ELF-1 (cell line): ENCODE results near the gene GLB1L.
"Not testable (repeated sequence)": the region's sequence is repeated elsewhere in the genome, so short reads cannot be mapped to it uniquely, and the experiment has no call there.

Experiments used
- DNase-seq: peaks from one replicate; pipeline ENCODE4 v3.0.0-alpha.2; 2016; ENCODE audit warnings: low read depth, low spot score

Gene GLB1L

DNA sequence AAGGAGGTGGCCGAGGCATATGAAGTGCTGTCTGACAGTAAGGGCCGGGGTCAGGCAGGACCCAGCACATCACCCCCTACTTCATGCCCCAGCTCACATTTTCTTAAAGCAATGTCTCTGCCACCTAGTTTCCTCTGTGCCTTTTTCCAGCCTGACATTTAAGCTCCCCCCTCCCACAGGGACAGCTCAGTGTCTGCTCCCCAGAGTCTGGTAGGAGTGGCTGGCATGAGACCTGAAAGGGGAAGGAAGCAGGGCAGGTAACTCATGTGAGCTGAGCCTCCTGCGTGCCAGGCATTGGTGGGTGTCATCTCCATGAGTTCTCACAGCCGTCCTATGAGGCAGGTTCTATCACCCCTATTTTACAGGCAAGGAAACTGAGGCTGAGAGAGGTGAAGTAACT is 35.4 kb upstream of the GLB1L start:
- DNase-seq, result no peak

DNA sequence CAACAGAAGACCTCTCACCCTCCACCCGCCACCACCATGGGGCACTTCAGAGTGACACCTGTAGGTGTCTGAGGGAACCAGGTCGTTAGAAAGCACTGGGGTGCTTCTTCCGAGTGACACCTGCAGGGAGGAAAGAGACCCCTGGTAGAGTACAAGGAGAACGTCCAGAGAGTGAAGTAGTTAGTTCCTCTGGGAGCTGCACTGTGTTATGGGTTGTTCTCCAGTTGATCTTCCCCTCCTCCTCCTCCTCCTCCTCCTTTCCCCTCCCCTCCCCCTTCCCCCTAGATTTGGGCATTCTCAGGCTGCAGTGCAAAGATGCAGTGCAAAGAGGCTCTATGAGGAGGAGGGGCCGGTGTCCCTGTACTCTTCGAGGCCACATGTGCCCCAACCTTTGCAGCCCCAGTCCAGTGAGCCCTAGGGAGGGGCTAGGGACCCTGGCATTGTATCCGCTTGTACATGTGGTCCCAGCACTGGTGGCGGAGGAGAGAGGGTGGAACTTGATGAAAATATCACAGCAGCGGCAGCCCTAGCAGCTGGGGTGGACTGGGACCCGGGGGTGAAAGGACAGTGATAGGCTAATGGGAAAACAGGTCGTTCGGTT is 34.8 kb upstream of the GLB1L start:
- DNase-seq, result no peak

DNA sequence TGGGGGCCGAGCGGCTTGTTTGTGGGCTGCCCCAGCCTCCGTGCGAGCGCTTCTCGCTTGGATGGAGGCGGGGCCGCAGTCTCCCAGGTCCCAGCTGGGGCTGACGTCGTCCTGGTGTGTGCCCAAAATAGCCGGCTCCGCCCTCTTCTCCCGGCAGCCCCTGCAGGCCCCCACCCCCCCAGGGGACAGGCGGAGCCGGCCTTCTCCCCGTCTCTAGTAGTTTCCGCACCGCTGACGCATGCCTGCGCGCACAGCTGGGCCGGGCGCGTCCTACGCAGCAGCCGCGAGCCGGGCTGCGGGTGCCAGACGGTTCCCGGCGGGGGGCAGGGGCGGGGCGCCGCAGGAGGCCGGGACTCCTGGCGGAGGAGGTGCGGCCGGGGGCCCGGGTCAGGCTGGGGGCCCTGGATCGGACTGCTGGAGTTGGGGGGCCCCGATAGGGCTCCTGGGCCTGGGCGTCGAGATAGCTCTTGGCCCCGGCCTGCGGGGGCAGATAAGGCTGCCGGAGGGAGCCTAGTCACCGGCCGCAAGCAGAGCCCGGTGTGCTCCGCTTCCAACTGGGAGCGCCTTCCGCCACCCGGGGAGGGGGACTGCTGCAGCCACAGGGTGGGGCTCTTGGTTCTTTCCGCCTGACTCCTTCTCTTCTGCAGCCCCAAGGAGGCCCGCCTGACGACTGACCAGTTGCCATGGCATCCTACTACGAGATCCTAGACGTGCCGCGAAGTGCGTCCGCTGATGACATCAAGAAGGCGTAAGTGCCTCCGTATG is 34.1 kb upstream of the GLB1L start, which contains the start of gene DNAJB2:
TSS of gene DNAJB2 (plus strand) at position 216 of the 765 bp plus-strand sequence. CDS start at position 684, 468 bp downstream.
- DNase-seq, result peak; percentile 98

DNA sequence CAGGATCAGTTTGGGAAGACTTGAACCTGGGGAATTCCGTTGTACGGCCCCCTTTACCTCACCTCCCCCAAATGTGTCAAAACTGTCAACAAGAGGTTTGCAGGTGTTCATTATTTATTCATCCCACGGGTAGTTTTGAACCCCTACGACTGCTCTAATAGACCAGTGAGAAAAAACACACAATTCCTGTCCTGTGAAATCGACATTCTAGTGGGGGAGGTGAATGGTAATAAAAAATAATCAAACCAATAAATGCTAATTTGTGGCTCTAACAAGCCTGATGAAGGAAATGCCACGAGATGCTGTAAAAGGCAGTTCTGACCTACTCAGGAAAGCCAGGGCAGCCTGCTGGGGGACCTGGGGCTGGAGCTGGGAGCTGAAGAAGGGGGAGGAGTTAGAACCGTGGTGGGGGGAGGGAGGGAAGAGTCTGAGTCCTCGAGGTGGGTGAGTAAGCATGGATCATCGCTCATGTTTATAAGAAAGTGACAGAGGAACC is 33.5 kb upstream of the GLB1L start:
- DNase-seq, result no peak

DNA sequence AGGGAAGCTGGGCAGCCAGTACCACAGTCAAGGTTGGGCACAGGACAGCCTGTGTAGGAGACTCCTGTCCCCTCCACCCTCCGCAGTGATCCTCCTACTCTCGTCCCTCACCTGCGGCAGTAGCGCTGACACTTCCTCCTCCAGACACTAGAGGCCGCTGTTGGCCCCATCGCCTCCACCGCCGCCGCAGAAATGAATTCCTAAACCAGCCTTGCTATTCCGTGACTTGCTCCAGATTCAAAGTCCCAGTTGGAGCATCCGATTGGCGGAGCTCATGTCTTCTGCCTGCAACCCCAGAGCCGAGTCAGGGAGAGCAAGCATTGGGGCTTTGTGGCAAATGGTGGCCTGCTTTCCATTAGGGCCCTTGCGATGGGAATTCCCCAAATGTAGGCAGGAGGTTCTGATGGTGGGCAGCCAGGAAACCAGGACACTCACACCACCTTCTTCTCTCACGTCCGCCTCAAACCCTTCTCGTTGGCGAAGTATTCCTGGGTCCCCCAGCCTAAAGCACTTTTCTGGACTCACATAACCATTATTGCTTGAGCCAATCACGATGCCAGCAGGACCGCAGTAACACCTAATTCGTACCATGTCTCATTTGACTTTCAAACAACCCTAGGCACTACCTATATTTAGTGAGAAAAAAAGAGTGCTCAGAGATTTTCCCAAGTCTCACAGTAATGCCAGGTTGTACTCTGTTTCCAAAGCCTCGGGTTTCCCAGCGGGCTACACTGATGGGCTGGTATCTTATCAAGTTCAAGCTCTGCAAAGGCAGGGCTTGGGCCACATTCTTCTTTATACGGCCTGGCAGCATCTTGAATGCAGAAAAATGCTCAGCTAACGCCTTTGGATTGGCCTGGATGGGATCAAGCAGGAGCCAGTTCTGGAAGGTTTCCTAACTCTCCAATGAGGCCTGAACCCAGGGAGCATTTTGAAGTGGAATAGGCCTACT is 32.7 kb upstream of the GLB1L start:
- peak; percentile 95 for DNase-seq

DNA sequence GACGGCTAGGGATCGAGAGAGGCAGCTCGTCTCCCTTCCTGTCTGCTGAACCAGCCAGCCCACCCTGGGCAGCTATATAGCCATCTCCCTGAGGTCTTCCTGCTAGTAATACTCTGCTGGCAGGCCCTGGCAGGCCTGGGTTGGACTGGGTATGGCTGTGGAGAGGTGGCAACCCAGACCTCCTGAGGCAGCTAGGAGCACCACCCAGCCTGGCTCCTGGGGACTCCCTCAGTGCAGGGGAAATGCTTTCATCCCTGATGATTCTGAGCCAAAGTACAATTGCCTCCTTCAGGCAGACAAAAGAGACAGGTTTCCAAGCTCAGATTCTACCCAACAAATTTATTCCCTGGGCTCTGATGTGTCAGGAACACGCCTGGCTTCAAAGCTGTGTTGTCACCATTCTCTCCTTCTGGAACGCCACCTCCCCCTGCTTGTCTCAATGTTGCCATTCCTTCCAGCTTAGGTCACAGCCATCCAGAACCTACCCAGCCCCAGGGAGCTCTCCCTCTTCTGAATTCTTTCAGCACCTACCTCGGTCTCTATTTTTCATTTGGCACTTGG is 29.2 kb upstream of the GLB1L start:
- peak; percentile 90 for DNase-seq

DNA sequence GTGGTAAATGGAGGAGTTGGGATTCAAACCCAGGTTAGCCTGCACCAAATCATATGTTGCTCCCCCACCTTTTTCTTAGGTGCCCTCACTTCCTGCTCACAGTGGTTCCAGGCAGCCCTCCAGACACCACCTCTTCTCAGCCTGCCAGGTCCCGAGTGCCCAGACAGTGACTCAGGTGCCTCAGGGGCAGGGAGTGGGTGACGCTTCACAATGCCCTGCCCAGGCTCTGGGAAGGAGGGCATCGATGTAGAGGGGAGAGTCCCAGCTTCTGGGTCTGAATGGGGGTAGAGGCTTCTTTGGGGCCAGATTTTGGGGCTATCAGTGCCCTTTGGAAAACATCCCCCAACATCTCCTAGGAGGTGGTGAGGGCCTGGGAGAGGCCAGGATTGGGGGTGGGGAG is 28.7 kb upstream of the GLB1L start:
- peak; percentile 51 for DNase-seq

DNA sequence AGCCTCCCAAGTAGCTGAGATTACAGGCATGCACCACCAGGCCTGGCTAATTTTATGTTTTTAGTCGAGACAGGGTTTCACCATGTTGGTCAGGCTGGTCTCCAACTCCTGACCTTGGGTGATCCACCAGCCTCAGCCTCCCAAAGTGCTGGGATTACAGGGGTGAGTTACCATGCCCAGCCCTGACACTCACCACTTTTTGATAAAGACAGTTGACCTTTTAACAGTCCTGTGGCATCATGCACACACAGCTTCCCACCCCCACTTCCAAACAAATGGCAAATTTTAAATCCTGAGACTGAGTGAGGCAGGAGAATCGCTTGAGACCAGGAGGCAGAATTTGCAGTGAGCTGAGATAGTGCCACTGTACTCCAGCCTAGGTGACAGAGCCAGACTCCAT is 27.8 kb upstream of the GLB1L start:
- no peak for DNase-seq

DNA sequence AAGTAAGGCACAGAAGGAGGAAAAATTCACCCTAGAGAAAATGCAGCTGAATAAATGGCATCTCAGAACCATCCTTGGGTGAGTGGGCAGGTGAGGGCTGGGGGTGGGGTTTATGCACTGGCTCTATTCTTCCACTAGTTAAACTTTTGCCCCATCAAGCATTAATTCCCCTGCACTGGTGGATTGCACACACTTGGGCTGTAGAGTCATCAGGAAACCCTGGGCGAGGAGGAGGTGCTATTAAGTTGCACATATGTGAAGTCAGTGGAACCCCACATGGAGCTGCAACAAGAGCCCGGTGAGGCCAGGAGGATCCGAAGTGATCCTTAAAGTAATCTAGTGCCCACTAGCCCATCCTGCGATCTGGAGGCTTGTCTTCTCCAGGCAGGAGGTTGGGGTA is 27.1 kb upstream of the GLB1L start:
- no peak for DNase-seq

DNA sequence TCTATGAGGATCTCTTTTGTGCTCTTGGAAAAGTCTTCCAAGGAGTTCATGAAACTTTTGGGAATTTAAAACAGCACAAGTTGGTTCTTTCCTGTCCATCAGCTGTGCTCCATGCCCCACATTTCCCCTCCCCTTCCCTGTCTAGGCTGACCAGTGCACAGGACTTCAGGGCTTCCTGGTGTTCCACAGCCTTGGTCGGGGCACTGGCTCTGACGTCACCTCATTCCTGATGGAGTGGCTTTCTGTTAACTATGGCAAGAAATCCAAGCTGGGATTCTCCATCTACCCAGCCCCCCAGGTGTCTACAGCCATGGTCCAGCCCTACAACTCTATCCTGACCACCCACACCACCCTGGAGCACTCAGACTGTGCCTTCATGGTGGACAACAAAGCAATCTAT is 25.8 kb upstream of the GLB1L start:
- no peak for DNase-seq

DNA sequence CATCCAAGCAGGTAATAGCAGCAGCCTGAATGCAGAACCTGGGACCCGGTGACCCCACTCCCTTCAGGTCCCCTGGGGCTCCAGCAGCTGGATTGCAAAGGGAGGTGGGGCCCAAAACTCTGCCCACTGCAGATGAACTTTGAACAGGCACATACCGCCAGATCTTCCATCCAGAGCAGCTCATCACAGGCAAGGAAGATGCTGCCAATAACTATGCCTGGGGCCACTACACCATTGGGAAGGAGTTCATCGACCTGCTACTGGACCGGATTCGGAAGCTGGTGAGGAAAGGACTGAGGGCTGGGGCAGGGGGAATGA is 24.8 kb upstream of the GLB1L start:
- DNase-seq, result no peak

DNA sequence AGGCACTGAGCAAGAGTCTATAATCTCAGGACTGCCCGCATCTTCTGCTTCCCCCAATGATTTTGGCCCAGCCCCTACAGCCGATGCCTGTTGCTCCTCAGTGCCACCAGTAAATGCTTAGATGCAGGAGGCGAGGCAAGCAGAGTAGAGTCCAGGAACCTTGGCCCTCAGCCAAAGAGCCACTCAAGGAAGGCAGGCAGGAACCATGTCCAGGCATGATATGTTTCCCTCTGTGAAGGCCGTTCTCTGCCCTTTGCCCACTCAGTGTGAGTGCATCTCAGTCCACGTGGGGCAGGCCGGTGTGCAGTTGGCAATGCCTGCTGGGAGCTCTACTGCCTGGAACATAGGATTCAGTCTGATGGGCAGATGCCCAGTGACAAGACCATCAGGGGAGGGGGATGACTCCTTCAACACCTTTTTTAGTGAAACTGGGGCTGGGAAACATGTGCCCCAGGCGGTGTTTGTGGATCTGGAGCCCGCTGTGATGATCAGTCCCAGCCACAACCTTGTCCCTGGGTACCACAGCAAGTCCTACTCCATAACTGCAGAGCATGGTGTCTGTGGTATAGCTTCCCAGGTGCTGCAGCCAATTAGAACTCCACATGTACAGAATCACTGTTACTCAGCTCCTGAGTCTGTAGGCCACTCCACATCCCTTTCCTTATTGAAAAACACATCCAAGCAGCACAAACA is 24.3 kb upstream of the GLB1L start:
- no peak for DNase-seq

DNA sequence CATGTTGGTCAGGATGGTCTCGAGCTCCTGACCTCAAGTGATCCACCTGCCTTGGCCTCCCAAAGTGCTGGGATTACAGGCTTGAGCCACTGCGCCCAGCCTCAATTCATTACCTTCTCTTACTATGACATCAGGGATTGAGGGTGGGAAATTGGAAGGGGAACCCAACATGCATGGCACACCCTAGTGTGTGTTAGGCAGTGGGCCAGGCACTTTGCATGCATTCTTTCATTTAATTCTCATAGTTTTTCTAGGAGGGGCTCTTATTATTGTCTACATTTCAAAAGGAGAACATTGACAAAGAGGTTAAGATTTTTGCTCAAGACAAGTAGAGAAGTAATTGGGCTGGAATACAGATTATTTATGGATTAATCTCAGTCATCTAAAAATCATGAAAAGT is 23.1 kb upstream of the GLB1L start:
- DNase-seq, result no peak

DNA sequence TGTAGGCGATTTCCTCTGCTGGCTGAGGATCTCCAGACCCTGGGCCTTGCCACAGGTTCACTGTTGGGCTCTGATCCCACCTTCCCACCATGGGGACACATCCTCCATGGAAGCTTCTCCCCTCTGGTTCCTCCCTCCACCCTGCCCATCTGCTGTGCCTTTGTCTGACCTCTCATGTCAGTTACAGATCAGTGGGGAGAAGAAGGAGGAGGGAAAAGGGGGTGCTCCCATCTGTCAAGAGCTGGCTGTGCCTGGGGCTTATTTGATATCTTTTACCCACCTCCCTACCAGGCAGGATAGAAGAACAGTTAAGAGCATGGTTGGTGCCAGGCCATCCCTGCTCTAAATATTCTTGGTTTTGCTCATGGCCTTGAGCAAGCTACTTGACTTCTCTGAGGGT is 21.6 kb upstream of the GLB1L start:
- DNase-seq, result no peak

DNA sequence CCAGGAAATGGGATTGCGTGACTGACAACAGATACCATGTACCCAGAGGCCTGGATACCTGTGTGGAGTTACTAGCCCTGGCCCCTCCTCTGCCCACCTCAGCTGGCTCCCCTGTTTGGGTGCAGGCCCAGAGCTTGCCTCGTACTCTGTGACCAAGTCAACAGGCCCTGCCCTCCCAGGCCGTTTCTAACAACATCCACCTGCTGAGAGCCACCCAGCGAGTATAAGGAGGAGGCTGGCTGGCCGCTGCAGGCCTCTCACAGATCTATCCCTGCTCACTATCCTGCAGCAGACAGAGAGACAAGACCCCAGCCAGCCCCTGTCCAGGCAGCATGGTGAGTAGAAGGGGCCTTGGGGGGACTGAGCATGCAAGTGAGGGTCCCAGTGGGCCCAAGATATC is 21.0 kb upstream of the GLB1L start:
- DNase-seq, result no peak

DNA sequence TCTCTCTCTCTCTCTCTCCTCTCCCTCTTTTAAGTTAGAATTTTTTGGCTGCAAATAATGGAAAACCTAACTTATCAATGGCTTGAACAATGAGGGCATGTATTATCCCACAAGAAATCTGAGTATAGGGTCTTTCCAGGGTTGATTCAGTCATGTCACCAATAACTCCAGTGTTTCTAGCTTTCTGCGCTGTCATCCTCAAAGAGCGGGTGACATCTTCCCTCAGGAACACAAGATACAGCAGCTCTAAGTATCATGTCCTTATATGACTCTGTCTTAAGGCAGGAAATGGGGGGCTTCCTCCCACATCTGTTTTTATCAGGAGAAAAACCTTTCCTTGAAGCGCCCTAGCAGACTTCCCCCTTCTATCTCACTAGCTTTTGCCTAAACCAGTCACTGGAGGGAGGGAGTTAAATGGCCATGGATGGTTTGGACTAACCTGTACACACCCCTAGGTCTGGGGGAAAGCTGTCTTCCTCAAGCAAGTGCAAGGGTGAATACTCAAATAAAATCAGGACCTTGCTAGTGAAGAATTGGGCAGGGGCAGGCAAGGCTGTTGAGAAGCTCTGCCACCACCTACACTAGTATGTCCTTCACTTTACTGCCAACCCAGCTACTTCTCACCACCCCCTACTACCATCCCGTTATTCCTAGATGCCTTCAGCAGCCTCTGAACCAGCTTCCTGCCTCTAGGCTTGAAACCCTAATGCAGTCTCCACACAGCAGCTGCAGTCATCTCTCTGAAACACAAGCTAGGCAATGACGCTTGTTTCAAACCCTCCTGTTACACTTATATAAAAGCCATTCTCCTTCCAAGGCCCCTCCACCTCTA is 16.0 kb upstream of the GLB1L start:
- no peak for DNase-seq

DNA sequence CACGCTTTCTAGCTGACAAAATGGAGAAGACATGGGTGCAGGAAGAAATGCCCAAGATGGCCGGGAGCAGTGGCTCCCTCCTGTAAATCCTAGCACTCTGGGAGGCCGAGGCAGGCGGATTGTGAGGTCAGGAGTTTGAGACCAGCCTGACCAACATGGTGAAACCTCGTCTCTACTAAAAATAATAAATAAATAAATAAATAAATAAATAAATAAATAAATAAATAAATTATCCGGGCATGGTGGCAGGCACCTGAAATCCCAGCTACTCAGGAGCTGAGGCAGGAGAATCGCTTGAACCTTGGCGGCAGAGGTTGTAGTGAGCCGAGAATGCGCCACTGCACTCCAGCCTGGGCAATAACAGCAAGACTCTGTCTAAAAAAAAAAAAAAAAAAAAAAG is 13.7 kb upstream of the GLB1L start:
- not testable (repeated sequence) for DNase-seq

DNA sequence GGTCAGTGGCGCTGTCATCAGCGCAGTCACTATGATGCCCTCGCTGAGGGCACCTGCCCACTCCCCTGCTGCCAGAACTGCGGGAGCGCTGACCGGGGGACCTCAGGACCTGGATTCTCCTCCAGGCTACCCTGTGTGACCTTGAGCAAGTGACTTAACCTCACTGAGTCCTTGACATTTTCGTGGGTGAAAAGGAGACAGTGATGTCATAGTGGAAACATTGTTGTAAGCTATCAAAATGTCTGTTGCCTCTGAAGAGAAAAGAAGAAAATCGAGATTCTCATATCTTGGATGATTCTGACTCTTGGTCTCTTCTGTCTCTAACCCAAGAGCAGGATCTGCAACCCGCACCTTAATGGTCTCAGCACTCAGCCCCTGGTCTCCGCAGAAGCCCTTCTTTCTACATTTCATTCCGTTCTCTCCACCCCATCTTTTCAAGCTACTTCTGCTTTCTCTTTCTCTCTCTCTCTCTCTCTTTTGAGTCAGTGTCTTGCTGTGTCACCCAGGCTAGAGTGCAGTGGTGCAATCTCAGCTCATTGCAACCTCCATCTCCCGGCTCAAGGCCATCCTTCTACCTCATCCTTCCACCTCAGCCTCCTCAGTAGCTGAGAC is 9.5 kb upstream of the GLB1L start:
- no peak for DNase-seq

DNA sequence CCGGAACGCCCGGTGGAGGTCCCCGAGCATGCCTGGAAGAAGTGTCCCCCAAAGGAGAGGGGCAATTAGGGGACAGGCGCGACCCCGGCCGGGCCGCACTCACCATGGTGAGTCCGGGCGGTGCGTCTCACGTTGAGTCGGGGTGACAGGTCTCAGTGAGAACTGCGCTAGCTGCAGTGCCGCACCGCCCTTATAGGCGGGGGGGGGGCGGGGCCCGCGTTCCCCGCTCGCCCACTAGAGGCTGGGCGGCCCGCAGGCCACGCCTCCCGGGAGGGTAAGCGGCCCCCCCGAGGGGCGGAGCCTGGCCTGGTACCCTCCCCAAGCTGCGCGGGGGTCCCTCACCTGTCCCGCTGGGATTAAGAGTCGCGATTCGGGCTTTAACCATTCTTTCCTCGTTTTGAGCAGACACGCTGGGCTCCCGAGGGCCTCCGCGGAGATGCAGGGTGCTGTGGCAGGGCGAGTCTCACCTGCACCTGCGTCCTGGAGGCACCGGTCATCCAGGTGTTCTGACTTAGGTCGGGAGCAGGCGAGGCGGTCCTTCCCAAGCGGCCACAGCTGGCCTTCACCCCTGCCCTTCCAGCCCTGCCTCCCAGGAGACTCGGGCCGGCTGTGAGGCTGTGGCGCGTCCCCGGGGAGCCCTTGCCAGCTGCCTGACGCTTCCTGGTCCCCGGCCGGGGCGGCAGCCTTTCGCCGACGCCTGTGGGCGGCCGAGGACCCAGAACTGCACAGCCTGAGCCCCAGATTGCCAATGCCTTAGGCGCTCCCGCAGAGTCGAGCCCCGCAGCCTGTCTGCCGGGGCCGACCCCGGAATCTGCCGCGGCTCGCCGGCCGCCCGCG is 8.7 kb upstream of the GLB1L start, which contains the start of gene TUBA4A:
TSS of gene TUBA4A (minus strand) at position 166 of the 837 bp plus-strand sequence. CDS start at position 106, 60 bp downstream.
- peak; percentile 78 for DNase-seq
